Fibroblast of skin of back (primary cell): ENCODE measurements around the gene ANKS1B.

Source experiments
- DNase-seq: peaks from one replicate; pipeline ENCODE4 v3.0.0-alpha.2; 2013

Gene ANKS1B

GRCh38 chr12:99567072-99567471 is 417.7 kb downstream of the ANKS1B start:
- DNase-seq, result no peak

- DNase-seq, result no peak
These were observed 426.6 kb downstream of the ANKS1B start for GRCh38 chr12:99558109-99558508.

GRCh38 chr12:99553461-99553860 is 431.3 kb downstream of the ANKS1B start:
- no peak for DNase-seq

- DNase-seq, result no peak
These were observed 432.7 kb downstream of the ANKS1B start for GRCh38 chr12:99552022-99552421.

GRCh38 chr12:99549651-99550050 is 435.1 kb downstream of the ANKS1B start:
- DNase-seq, result no peak

- no peak for DNase-seq
These were observed 435.5 kb downstream of the ANKS1B start for GRCh38 chr12:99549196-99549595.

- no peak for DNase-seq
These were observed 440.3 kb downstream of the ANKS1B start for GRCh38 chr12:99544457-99544856.

- no peak for DNase-seq
These were observed 454.8 kb downstream of the ANKS1B start for GRCh38 chr12:99529966-99530365.

- DNase-seq, result no peak
These were observed 456.3 kb downstream of the ANKS1B start for GRCh38 chr12:99528478-99528877.

GRCh38 chr12:99523853-99524252 is 460.9 kb downstream of the ANKS1B start:
- DNase-seq, result no peak

GRCh38 chr12:99522456-99522855 is 462.3 kb downstream of the ANKS1B start:
- DNase-seq, result no peak

- DNase-seq, result no peak
These were observed 463.1 kb downstream of the ANKS1B start for GRCh38 chr12:99521664-99522063.

GRCh38 chr12:99513066-99513465 is 471.7 kb downstream of the ANKS1B start:
- DNase-seq, result no peak

GRCh38 chr12:99505805-99506204 is 478.9 kb downstream of the ANKS1B start:
- DNase-seq, result no peak

GRCh38 chr12:99498756-99499155 is 486.0 kb downstream of the ANKS1B start:
- DNase-seq, result peak; percentile 64

GRCh38 chr12:99495799-99496198 is 488.9 kb downstream of the ANKS1B start:
- no peak for DNase-seq

GRCh38 chr12:99493197-99493596 is 491.5 kb downstream of the ANKS1B start:
- no peak for DNase-seq

GRCh38 chr12:99486277-99486676 is 498.5 kb downstream of the ANKS1B start:
- DNase-seq, result no peak

- no peak for DNase-seq
These were observed 505.6 kb downstream of the ANKS1B start for GRCh38 chr12:99479149-99479548.

- no peak for DNase-seq
These were observed 507.8 kb downstream of the ANKS1B start for GRCh38 chr12:99476956-99477355.

GRCh38 chr12:99455350-99456035 is 529.2 kb downstream of the ANKS1B start:
- peak; percentile 71 for DNase-seq

- DNase-seq, result no peak
These were observed 530.1 kb downstream of the ANKS1B start for GRCh38 chr12:99454539-99455172.

- DNase-seq, result peak; percentile 17
These were observed 530.7 kb downstream of the ANKS1B start for GRCh38 chr12:99453836-99454538.
